ENCODE measurements around the gene HRH3.

DNA sequence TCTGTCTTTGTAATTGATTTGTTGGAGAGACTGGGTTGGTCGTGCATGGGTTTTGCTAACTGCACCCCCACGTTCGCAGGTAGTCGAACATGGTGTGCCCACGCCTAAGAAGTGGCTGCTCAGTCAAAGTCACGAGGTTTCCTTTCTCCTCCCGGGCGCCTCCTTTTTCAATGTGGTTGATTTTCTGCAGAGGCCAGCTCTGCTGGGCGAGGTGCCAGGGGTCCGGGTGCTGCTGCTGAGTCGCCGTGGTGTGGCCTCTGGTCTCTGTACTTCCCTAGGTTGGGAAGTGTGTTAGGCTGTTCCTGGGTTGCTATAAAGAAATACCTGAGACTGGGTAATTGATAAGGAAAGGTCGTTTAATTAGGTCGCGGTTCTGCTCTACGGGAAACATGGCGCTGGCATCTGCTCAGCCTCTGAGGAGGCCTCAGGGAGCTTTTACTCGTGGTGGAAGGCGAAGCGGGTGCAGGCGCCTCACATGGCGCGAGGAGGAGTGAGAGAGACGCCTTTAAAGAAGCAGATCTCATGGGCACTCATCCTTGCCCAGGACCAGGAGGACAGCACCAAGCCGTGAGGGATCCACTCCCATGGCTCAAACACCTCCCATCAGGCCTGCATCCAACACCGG lies 32.4 kb upstream of the HRH3 start:
- no peak for TF ChIP-seq EP300 (IDR thresholded peaks at IDR 0.05)
- TF ChIP-seq, protein P1, sequence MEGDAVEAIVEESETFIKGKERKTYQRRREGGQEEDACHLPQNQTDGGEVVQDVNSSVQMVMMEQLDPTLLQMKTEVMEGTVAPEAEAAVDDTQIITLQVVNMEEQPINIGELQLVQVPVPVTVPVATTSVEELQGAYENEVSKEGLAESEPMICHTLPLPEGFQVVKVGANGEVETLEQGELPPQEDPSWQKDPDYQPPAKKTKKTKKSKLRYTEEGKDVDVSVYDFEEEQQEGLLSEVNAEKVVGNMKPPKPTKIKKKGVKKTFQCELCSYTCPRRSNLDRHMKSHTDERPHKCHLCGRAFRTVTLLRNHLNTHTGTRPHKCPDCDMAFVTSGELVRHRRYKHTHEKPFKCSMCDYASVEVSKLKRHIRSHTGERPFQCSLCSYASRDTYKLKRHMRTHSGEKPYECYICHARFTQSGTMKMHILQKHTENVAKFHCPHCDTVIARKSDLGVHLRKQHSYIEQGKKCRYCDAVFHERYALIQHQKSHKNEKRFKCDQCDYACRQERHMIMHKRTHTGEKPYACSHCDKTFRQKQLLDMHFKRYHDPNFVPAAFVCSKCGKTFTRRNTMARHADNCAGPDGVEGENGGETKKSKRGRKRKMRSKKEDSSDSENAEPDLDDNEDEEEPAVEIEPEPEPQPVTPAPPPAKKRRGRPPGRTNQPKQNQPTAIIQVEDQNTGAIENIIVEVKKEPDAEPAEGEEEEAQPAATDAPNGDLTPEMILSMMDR (IDR thresholded peaks at IDR 0.05) = no peak
- TF ChIP-seq POLR2AphosphoS5 (IDR thresholded peaks at IDR 0.05) = no peak
